ENCODE data around the gene TIE1.

DNA sequence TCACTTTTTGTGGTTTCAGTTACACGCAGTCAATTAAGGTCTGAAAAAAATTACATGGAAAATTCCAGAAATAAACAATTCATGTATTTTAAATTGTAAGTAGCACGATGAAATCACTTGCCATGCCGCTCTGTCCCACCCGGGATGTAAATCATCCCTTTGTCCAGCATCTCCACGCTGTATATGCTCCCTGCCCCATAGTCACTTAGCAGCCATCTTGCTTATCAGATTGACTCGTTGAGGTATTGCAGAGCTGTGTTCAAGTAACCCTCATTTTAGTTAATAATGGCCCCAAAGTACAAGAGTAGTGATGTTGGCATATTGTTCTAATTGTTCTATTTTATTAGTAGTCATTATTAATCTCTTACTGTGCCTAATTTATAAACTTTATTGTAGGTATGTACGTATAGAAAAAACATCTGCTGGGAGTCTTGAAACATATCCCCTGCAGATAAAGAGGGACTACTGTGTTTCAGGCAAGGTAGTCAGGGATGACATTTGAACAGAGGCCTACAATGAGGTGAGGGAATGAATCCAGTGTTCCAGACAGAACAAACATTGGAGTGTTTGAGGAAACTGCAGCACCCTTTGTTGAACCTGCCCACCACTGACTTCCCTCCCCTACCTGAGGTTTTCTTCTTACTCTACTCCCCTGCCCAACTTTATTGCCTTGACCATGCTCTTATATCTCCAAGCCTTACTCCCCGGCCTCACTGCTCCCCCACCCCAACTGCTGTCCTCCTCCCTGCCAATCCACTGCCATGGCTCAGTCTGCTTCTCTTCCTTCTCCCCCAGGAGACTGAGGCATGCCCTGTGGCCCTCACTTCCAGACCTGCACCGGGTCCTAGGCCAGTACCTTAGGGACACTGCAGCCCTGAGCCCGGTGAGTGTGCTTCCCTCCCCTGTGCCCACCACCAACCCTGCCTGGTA is 50.9 kb downstream of the TIE1 start:
- no peak for TF ChIP-seq POLR2A (IDR thresholded peaks at IDR 0.05)
- TF ChIP-seq, protein P1, sequence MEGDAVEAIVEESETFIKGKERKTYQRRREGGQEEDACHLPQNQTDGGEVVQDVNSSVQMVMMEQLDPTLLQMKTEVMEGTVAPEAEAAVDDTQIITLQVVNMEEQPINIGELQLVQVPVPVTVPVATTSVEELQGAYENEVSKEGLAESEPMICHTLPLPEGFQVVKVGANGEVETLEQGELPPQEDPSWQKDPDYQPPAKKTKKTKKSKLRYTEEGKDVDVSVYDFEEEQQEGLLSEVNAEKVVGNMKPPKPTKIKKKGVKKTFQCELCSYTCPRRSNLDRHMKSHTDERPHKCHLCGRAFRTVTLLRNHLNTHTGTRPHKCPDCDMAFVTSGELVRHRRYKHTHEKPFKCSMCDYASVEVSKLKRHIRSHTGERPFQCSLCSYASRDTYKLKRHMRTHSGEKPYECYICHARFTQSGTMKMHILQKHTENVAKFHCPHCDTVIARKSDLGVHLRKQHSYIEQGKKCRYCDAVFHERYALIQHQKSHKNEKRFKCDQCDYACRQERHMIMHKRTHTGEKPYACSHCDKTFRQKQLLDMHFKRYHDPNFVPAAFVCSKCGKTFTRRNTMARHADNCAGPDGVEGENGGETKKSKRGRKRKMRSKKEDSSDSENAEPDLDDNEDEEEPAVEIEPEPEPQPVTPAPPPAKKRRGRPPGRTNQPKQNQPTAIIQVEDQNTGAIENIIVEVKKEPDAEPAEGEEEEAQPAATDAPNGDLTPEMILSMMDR (IDR thresholded peaks at IDR 0.05), result no peak
